Upper lobe of right lung (tissue), 1 donor: Measurements from ENCODE around the gene GALNT3. TPM values are rescaled to one million over a fixed set of nuclear protein-coding genes. Genes with fewer than 3 reads are reported as not detected.

Source experiments
- ATAC-seq: fragments of 200-7000 bp; cut with Tn5 transposase; one replicate; pipeline ENCODE4 v1.9.1; 2020; ENCODE audit warnings: mild to moderate bottlenecking, moderate library complexity
- DNase-seq: peaks from one replicate; pipeline ENCODE4 v3.0.0-alpha.2; 2020
- H3K27ac ChIP-seq: fragments of 200-600 bp; one replicate; pipeline ENCODE4 v1.8.0; 2022
- H3K27me3 ChIP-seq: fragments of 200-600 bp; one replicate; pipeline ENCODE4 v1.8.0; 2022; ENCODE audit warnings: mild to moderate bottlenecking
- H3K36me3 ChIP-seq: fragments of 200-600 bp; one replicate; pipeline ENCODE4 v1.8.0; 2022
- H3K4me1 ChIP-seq: fragments of 200-600 bp; one replicate; pipeline ENCODE4 v1.8.0; 2022
- H3K4me3 ChIP-seq: fragments of 200-600 bp; one replicate; pipeline ENCODE4 v1.8.0; 2022; ENCODE audit warnings: mild to moderate bottlenecking
- H3K9me3 ChIP-seq: fragments of 200-600 bp; one replicate; pipeline ENCODE4 v1.8.0; 2022
- intact Hi-C: fragments of 100-400 bp; cut with DNase I; formaldehyde crosslinking; loops from one replicate; pipeline ENCODE4 v1.11.0; 2022
- total RNA-seq: library from RNA; stranded (reverse); fragmentation: NEBNext Ultra II Directional; extraction: Animal tissue kit (Norgen Biotek cat#: 25700); gene quantifications from one replicate; pipeline ENCODE4 v1.2.1, GENCODE V29; 2021
- TF ChIP-seq, protein P1 (sequence below): fragments of 200-600 bp; IDR thresholded peaks from one replicate; pipeline ENCODE4 v1.8.0; 2022; ENCODE audit warnings: antibody characterized with exemption
- donor health status: DM: no; HTN: yes; CAD: no; lungs with severe emphysema.

GALNT3 gene
- total RNA-seq, 1 donor from 2014 or later: 25.8 TPM

DNA sequence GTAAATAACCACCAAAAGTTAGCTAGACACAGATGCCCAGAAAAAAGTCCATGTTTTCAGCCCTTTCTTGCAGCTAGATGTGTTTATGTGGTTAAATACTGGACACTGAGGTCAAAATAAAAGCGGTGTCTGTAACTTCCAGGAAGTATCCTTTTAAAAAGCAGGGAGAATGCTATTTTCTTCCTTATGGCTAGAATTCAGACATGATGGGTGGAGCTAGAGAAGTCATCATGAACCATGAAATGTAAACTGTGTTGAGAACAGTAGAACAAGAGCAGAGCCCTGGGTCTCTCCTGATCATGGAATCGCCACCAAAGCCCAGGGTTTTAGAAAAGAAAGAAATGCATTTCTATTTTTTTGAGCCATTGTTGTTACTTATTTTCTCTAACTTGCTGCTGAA, 41.3 kb upstream of the GALNT3 start:
- Histone ChIP-seq H3K4me3 (no peak overlapping the region), H3K27ac (no peak overlapping the region), H3K27me3 (no peaks in the 10 kb centered on the region), H3K9me3 (no peaks in the 10 kb centered on the region), H3K36me3 (no peaks in the 10 kb centered on the region), H3K4me1 (no peaks in the 10 kb centered on the region)
- intact Hi-C loops: no loop called here
- TF ChIP-seq, protein P1, sequence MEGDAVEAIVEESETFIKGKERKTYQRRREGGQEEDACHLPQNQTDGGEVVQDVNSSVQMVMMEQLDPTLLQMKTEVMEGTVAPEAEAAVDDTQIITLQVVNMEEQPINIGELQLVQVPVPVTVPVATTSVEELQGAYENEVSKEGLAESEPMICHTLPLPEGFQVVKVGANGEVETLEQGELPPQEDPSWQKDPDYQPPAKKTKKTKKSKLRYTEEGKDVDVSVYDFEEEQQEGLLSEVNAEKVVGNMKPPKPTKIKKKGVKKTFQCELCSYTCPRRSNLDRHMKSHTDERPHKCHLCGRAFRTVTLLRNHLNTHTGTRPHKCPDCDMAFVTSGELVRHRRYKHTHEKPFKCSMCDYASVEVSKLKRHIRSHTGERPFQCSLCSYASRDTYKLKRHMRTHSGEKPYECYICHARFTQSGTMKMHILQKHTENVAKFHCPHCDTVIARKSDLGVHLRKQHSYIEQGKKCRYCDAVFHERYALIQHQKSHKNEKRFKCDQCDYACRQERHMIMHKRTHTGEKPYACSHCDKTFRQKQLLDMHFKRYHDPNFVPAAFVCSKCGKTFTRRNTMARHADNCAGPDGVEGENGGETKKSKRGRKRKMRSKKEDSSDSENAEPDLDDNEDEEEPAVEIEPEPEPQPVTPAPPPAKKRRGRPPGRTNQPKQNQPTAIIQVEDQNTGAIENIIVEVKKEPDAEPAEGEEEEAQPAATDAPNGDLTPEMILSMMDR: no peak
- ATAC-seq (no peak), DNase-seq (no peak)

DNA sequence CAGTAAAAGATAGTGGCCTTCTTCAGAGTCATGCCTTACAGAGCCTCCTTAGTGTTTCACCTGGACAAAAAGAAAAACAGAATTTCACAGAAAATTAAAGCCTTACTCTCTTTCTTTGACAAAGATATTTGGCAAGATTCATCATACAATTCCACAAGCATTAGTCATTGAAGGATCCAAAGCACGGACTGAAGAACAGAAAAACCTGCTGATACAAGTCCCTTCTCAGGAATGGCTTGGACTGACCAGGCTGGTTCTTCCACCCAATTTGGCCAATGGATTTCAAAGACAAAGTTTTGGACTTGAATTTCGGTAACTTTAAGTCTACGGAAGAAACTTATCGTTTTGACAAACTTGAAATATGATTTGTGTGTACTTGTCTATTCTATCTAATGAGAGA, 39.1 kb upstream of the GALNT3 start:
- Histone ChIP-seq H3K9me3 (no peaks in the 10 kb centered on the region), H3K4me1 (no peaks in the 10 kb centered on the region), H3K36me3 (no peaks in the 10 kb centered on the region), H3K27ac (no peak overlapping the region), H3K4me3 (no peak overlapping the region), H3K27me3 (no peaks in the 10 kb centered on the region)
- DNase-seq (no peak), ATAC-seq (no peak)
- TF ChIP-seq, protein P1: no peak
- intact Hi-C loops: no loop called here

DNA sequence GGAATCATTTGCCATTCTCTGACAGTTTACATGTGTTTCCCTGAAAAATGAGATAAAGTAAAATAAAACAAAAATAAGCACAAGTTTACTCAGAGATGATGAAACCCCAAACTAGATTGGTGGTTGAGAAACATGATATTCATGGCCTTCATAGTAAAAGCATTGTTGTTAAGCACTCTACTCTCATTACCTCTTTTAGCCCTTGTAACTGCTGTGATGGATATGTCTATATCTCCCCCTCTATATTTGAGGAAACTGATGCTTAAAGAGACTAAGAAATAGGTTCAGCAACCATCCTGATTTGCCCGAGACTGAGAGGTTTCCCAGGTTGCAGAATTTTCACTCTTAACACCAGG, 33.9 kb upstream of the GALNT3 start:
- intact Hi-C loops: no loop called here
- no peaks in the 10 kb centered on the region for H3K9me3 ChIP-seq
- DNase-seq (no peak), ATAC-seq (no peak)
- H3K36me3 ChIP-seq: no peaks in the 10 kb centered on the region
- H3K27me3 ChIP-seq: no peaks in the 10 kb centered on the region
- no peak overlapping the region for H3K27ac ChIP-seq
- no peak overlapping the region for H3K4me3 ChIP-seq
- H3K4me1 ChIP-seq: peaks cover 4% of the 10 kb centered on the region
- TF ChIP-seq, protein P1: no peak

GRCh38 chr2:165827016-165827920, 33.2 kb upstream of the GALNT3 start:
- H3K36me3 ChIP-seq: no peaks in the 10 kb centered on the region
- H3K27ac ChIP-seq: no peak overlapping the region
- TF ChIP-seq, protein P1: no peak
- H3K9me3 ChIP-seq: no peaks in the 10 kb centered on the region
- intact Hi-C loops: no loop called here
- peaks cover 4% of the 10 kb centered on the region for H3K4me1 ChIP-seq
- no peak for ATAC-seq
- DNase-seq: no peak
- H3K4me3 ChIP-seq: no peak overlapping the region
- H3K27me3 ChIP-seq: no peaks in the 10 kb centered on the region

- no peaks in the 10 kb centered on the region for H3K27me3 ChIP-seq
- TF ChIP-seq, protein P1: no peak
- no peak for ATAC-seq
- no peaks in the 10 kb centered on the region for H3K36me3 ChIP-seq
- no peaks in the 10 kb centered on the region for H3K9me3 ChIP-seq
- H3K4me1 ChIP-seq: peaks cover 4% of the 10 kb centered on the region
- no peak overlapping the region for H3K27ac ChIP-seq
- H3K4me3 ChIP-seq: no peak overlapping the region
- no peak for DNase-seq
- intact Hi-C loops: no loop called here
Observed at GRCh38 chr2:165825041-165825440, 31.0 kb upstream of the GALNT3 start.
